ENCODE data around the gene NDST3. TPM values are rescaled to one million over a fixed set of nuclear protein-coding genes. Genes with fewer than 3 reads are reported as not detected.

Gene NDST3
- total RNA-seq, 6 experiments from 2014 or later: 0.25 to 1.0 (median 0.57) TPM

GRCh38 chr4:118005883-118006282, 28.4 kb upstream of the NDST3 start:
- ATAC-seq (no peak), DNase-seq (no peak)
- H3K36me3 ChIP-seq: no peaks in the 10 kb centered on the region
- intact Hi-C loops (cut with DNase I): no loop called here
- 75% methylated on average over 3 of the region's 3 CpGs for WGBS (ENCODE audit: insufficient coverage, low coverage, low lambda C conversion rate, missing lambda C conversion rate)
- H3K4me3 ChIP-seq: no peak overlapping the region
- no peaks in the 10 kb centered on the region for H3K4me1 ChIP-seq
- no peak overlapping the region for H3K27ac ChIP-seq
- no peaks in the 10 kb centered on the region for H3K9me3 ChIP-seq
- H3K27me3 ChIP-seq: no peaks in the 10 kb centered on the region
- TF ChIP-seq CTCF (IDR thresholded peaks at IDR 0.05) (no peak), POLR2A (IDR thresholded peaks at IDR 0.05) (no peak)

- ATAC-seq: no peak
- Histone ChIP-seq H3K27ac (no peak overlapping the region), H3K36me3 (no peaks in the 10 kb centered on the region), H3K4me1 (no peaks in the 10 kb centered on the region), H3K27me3 (no peaks in the 10 kb centered on the region), H3K9me3 (no peaks in the 10 kb centered on the region), H3K4me3 (no peak overlapping the region)
- intact Hi-C loops (cut with DNase I): no loop called here
- TF ChIP-seq POLR2A (IDR thresholded peaks at IDR 0.05): no peak
- TF ChIP-seq CTCF (IDR thresholded peaks at IDR 0.05): no peak
- DNase-seq: no peak
- 76% methylated on average over 2 of the region's 2 CpGs for whole genome bisulfite sequencing (ENCODE audit: insufficient coverage, low coverage, low lambda C conversion rate, missing lambda C conversion rate)
Measured at GRCh38 chr4:118012142-118012541, 22.1 kb upstream of the NDST3 start.

GRCh38 chr4:118014831-118015230, 19.5 kb upstream of the NDST3 start:
- 68% methylated on average over 3 of the region's 3 CpGs for WGBS (ENCODE audit: insufficient coverage, low coverage, low lambda C conversion rate, missing lambda C conversion rate)
- H3K9me3 ChIP-seq: no peaks in the 10 kb centered on the region
- no peaks in the 10 kb centered on the region for H3K4me1 ChIP-seq
- H3K27me3 ChIP-seq: no peaks in the 10 kb centered on the region
- TF ChIP-seq CTCF (IDR thresholded peaks at IDR 0.05): no peak
- TF ChIP-seq POLR2A (IDR thresholded peaks at IDR 0.05): no peak
- no peak for ATAC-seq
- no peak for DNase-seq
- no peak overlapping the region for H3K27ac ChIP-seq
- intact Hi-C loops (cut with DNase I): no loop called here
- no peak overlapping the region for H3K4me3 ChIP-seq
- H3K36me3 ChIP-seq: no peaks in the 10 kb centered on the region

GRCh38 chr4:118018381-118019145, 15.7 kb upstream of the NDST3 start:
- TF ChIP-seq POLR2A (IDR thresholded peaks at IDR 0.05) (no peak), CTCF (IDR thresholded peaks at IDR 0.05) (no peak)
- H3K36me3 ChIP-seq: no peaks in the 10 kb centered on the region
- H3K27me3 ChIP-seq: no peaks in the 10 kb centered on the region
- no peaks in the 10 kb centered on the region for H3K9me3 ChIP-seq
- DNase-seq (no peak), ATAC-seq (no peak)
- no peaks in the 10 kb centered on the region for H3K4me1 ChIP-seq
- no peak overlapping the region for H3K27ac ChIP-seq
- H3K4me3 ChIP-seq: no peak overlapping the region
- intact Hi-C loops (cut with DNase I): no loop called here
